ENCODE measurements around the gene LRIT1. TPM values are rescaled to one million over a fixed set of nuclear protein-coding genes. Genes with fewer than 3 reads are reported as not detected.

LRIT1 gene
- total RNA-seq, 2 experiments from 2014 or later, result not detected

DNA sequence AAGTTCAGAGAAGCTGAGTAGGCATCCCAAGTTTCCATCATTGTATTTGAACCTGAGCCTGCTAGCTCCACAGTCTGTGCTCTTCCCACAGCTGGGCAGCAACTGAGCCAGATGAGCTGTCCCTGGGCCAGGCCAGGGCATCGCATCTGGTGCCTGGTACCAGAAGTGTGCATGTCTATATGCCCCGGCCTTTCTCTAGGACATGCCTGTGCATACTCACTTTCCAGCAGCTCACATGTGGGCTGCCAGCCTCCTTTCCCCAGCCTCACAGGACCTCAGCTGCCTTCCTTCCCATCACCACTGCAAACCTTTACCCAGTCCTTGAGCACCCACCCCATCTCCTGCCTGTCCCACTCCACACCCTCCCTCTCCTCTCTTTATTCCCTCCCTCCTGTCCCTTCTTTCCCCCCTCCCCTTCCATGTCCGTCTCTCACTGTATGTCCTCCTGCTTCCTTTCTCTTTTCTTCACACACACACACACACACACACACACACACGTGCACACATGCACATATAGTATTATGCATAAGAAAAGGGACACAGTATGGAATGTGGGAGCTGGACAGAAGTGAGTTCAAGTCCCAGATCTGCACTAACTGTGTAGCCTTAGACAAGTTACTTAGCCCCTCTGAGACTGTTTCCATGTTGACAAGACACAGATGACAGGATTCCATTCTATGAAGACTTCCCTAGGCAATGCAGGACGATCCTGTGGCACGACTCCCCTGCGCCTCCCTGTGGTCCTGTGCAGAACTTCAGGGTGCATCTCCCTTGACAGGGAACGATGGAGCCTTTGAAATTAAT lies 36.1 kb downstream of the LRIT1 start:
- no peak overlapping the region for H3K27ac Mint-ChIP-seq
- H3K9me3 Mint-ChIP-seq, result no peaks in the 10 kb centered on the region
- POLR2A ChIA-PET, result no interaction called here

DNA sequence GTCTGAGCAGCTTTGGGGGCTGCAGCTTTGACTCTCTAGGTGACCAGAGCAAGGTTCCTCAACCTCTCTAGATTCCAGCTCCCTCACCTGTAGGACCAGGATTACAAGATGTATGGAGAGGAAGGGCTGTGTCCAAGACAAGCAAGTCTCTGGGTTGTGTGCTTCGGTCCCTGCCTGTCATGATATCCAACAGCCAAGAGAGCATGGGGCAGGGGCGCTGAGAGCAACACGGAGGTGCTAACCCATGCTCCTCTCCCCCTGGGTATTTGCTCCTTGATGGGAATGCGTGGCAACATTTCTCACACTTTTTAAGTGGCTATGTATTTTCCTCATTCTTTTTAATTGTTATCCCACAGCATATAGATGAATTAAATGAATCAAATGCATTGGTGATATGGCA lies 36.7 kb downstream of the LRIT1 start:
- Mint-ChIP-seq H3K27ac (no peak overlapping the region), H3K4me1 (peaks cover 2% of the 10 kb centered on the region), H3K27me3 (peaks cover 7% of the 10 kb centered on the region), H3K9me3 (no peaks in the 10 kb centered on the region), H3K36me3 (ENCODE audit: low read depth) (no peaks in the 10 kb centered on the region), H3K4me3 (no peak overlapping the region)
- ChIA-PET POLR2A (no interaction called here), CTCF (interaction anchor here (0.8 to 1.2 kb wide), 3 partner anchors 10 to 60 kb away, joined by 3 to 4 read pairs (median 3); no protein-coding TSS in a partner anchor)
- DNase-seq, result no peak

More for the DNA sequence above, 36.1 kb downstream of the LRIT1 start:
- no peaks in the 10 kb centered on the region for H3K36me3 Mint-ChIP-seq (ENCODE audit: low read depth)
- no peak overlapping the region for H3K4me3 Mint-ChIP-seq
- peaks cover 2% of the 10 kb centered on the region for H3K4me1 Mint-ChIP-seq
- CTCF ChIA-PET, result interaction anchor here (0.8 to 1.6 kb wide), 4 partner anchors 9 to 60 kb away, joined by 3 to 8 read pairs (median 4); no protein-coding TSS in a partner anchor
- H3K27me3 Mint-ChIP-seq, result peaks cover 7% of the 10 kb centered on the region
- DNase-seq, result peak; percentile 73

DNA sequence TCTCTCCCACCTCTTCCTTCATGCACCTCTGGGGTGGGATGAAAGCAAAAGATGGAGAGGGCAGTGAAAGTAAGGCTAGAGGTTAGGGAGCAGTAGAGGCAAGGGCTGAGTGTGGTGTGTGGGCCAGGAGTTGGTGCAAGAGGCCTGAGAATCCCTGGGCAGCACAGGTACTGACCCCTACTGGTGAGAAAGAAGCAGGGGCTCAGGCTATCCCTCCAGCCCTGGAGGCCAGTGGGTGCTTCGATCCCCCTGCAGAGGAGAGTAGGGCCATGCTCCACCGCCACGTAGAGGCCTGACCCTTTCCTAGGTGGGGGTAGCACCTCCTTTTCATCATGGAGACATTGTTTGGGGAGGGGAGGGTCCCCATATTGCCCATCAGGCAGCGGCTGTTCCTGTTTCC lies 37.2 kb downstream of the LRIT1 start:
- ChIA-PET POLR2A (no interaction called here), CTCF (interaction anchor here (1.0 to 1.2 kb wide), 2 partner anchors 47 to 186 kb away, joined by 3 to 4 read pairs; no protein-coding TSS in a partner anchor)
- no peaks in the 10 kb centered on the region for H3K36me3 Mint-ChIP-seq (ENCODE audit: low read depth)
- H3K4me3 Mint-ChIP-seq, result no peak overlapping the region
- no peaks in the 10 kb centered on the region for H3K9me3 Mint-ChIP-seq
- H3K4me1 Mint-ChIP-seq, result peaks cover 2% of the 10 kb centered on the region
- DNase-seq, result no peak
- peaks cover 7% of the 10 kb centered on the region for H3K27me3 Mint-ChIP-seq
- H3K27ac Mint-ChIP-seq, result no peak overlapping the region

- ChIA-PET POLR2A (no interaction called here), CTCF (interaction anchor here (0.6 to 0.8 kb wide), 3 partner anchors 43 to 1304 kb away, joined by 3 read pairs; no protein-coding TSS in a partner anchor)
- no peak for DNase-seq
- no peak overlapping the region for H3K27ac Mint-ChIP-seq
- no peak overlapping the region for H3K4me3 Mint-ChIP-seq
- no peaks in the 10 kb centered on the region for H3K36me3 Mint-ChIP-seq (ENCODE audit: low read depth)
- peaks cover 2% of the 10 kb centered on the region for H3K4me1 Mint-ChIP-seq
- H3K9me3 Mint-ChIP-seq, result no peaks in the 10 kb centered on the region
- peaks cover 12% of the 10 kb centered on the region for H3K27me3 Mint-ChIP-seq
Measured at GRCh38 chr10:84202349-84202748, 39.0 kb downstream of the LRIT1 start.

GRCh38 chr10:84201682-84202081 lies 39.7 kb downstream of the LRIT1 start:
- no peak for DNase-seq
- Mint-ChIP-seq H3K36me3 (ENCODE audit: low read depth) (no peaks in the 10 kb centered on the region), H3K4me3 (no peak overlapping the region), H3K9me3 (no peaks in the 10 kb centered on the region), H3K4me1 (peaks cover 2% of the 10 kb centered on the region), H3K27ac (no peak overlapping the region), H3K27me3 (peaks cover 8% of the 10 kb centered on the region)
- ChIA-PET POLR2A (interaction anchor here (0.6 kb wide), 1 partner anchor 65 kb away, joined by 4 read pairs; no protein-coding TSS in a partner anchor), CTCF (no interaction called here)

DNA sequence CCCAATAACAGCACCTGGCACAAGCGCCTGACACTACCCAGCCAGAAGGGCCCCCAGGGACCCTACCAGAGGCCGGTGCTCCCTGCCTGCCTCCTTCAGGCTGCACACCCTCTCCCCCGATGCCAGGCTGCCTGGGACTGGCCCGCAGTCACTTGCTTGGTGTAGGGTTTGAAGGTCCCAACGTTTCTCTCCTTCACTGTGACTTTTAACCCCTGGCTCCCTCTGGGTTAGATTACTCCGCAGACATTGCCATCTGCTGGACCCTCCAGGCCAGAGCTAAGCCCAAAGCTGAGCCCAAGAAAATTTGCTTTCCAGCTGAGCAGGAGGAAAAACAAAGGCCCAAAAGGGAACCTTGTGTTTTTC lies 40.1 kb downstream of the LRIT1 start:
- ChIA-PET CTCF (no interaction called here), POLR2A (interaction anchor here (0.6 kb wide), 1 partner anchor 65 kb away, joined by 4 read pairs; no protein-coding TSS in a partner anchor)
- Mint-ChIP-seq H3K27me3 (peaks cover 12% of the 10 kb centered on the region), H3K36me3 (ENCODE audit: low read depth) (no peaks in the 10 kb centered on the region), H3K9me3 (no peaks in the 10 kb centered on the region), H3K4me1 (peaks cover 2% of the 10 kb centered on the region), H3K27ac (no peak overlapping the region), H3K4me3 (no peak overlapping the region)
- no peak for DNase-seq

- DNase-seq, result no peak
- Mint-ChIP-seq H3K4me3 (no peak overlapping the region), H3K36me3 (ENCODE audit: low read depth) (no peaks in the 10 kb centered on the region), H3K27ac (no peak overlapping the region), H3K9me3 (no peaks in the 10 kb centered on the region), H3K27me3 (peaks cover 17% of the 10 kb centered on the region), H3K4me1 (peaks cover 2% of the 10 kb centered on the region)
- ChIA-PET POLR2A (no interaction called here), CTCF (no interaction called here)
Measured at GRCh38 chr10:84200537-84201243, 40.7 kb downstream of the LRIT1 start.

DNA sequence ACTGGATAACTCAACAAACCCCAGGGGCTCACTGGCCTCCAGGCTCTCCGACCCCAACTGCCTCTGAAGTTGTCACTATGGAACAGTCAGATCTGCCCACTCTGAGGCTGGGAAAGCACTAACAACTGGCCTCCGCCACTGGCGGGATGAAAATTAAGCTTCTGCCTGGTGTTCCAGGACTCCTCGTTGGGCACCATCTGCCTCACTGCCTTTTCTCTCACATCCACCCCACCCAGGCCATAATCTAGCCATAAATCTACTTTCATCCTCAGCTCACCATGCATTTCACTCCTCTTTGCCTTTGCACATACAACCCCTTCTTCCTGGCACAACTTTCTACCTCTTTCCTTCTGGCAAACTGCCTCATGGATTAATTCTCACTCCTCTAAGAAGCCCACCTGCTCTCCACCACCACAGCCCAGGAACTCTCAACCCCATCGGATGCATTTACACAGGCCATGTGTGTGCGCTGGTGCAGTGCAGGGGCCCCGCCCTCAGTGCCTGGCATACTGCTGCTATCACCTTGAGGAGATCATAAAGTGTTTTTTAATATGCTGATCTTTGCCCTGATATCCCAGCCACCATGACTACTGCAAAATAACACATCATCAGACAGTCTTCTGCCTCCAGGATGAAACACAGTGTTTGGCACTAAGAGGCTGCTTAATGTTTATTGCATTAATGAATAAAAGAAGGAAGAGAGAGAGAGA lies 43.0 kb downstream of the LRIT1 start:
- no peak for DNase-seq
- ChIA-PET POLR2A (no interaction called here), CTCF (interaction anchor here (1.5 kb wide), 1 partner anchor 50 kb away, joined by 3 read pairs; no protein-coding TSS in a partner anchor)
- H3K4me1 Mint-ChIP-seq, result no peaks in the 10 kb centered on the region
- no peak overlapping the region for H3K27ac Mint-ChIP-seq
- H3K4me3 Mint-ChIP-seq, result no peak overlapping the region
- peaks cover 34% of the 10 kb centered on the region for H3K27me3 Mint-ChIP-seq
- H3K9me3 Mint-ChIP-seq, result no peaks in the 10 kb centered on the region
- no peaks in the 10 kb centered on the region for H3K36me3 Mint-ChIP-seq (ENCODE audit: low read depth)

DNA sequence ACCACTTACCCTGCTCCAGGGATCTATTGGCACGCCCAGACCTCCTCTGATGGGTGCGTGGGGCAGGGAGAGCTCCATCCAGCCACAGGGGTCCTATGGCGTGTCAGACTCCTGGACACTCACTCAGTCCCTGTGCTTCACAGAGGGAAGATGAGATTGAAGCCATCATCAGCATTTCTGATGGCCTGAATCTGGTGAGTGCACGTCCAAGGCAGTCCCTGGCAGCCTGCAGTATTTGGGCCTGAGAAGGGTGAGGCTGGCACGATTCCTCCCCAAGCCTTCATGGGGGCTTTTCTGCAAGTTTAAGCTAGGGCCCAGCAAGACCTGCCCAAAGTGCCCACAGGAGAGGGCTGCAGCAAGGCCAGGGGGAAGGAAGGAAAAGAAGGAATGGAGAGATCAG lies 43.7 kb downstream of the LRIT1 start:
- H3K27ac Mint-ChIP-seq, result no peak overlapping the region
- no peaks in the 10 kb centered on the region for H3K36me3 Mint-ChIP-seq (ENCODE audit: low read depth)
- no peak for DNase-seq
- ChIA-PET POLR2A (no interaction called here), CTCF (interaction anchor here (1.5 kb wide), 1 partner anchor 49 kb away, joined by 3 read pairs; no protein-coding TSS in a partner anchor)
- H3K27me3 Mint-ChIP-seq, result peaks cover 41% of the 10 kb centered on the region
- no peaks in the 10 kb centered on the region for H3K9me3 Mint-ChIP-seq
- no peak overlapping the region for H3K4me3 Mint-ChIP-seq
- H3K4me1 Mint-ChIP-seq, result no peaks in the 10 kb centered on the region

- no peaks in the 10 kb centered on the region for H3K4me1 Mint-ChIP-seq
- peaks cover 41% of the 10 kb centered on the region for H3K27me3 Mint-ChIP-seq
- ChIA-PET CTCF (interaction anchor here (1.5 kb wide), 1 partner anchor 49 kb away, joined by 3 read pairs; no protein-coding TSS in a partner anchor), POLR2A (no interaction called here)
- H3K4me3 Mint-ChIP-seq, result no peak overlapping the region
- no peak overlapping the region for H3K27ac Mint-ChIP-seq
- no peaks in the 10 kb centered on the region for H3K36me3 Mint-ChIP-seq (ENCODE audit: low read depth)
- no peak for DNase-seq
- no peaks in the 10 kb centered on the region for H3K9me3 Mint-ChIP-seq
Measured at GRCh38 chr10:84196941-84197340, 44.4 kb downstream of the LRIT1 start.

DNA sequence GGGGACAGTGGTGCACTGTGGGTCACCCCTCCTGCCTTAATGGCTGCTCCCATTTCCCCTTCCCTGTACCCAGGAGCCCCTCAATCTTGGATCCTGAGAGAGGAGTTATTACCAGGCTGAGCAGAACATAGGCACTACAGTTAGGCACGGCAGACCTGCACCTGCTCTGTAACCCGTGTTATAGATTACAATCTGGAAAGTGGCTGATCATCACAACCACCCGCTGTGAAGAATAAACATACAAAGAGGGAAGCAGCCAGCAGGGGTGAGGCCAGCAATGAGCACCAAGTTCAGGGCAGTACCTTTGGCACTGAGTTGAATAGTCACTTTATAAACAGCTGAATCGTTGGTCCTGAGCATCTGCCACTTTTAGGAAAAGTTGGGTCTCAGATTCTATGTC lies 45.3 kb downstream of the LRIT1 start:
- Mint-ChIP-seq H3K36me3 (ENCODE audit: low read depth) (no peaks in the 10 kb centered on the region), H3K4me3 (no peak overlapping the region), H3K27me3 (peaks cover 44% of the 10 kb centered on the region), H3K9me3 (no peaks in the 10 kb centered on the region), H3K27ac (no peak overlapping the region), H3K4me1 (peaks cover 5% of the 10 kb centered on the region)
- CTCF ChIA-PET, result interaction anchor here (1.0 kb wide), 1 partner anchor 48 kb away, joined by 3 read pairs; no protein-coding TSS in a partner anchor
- DNase-seq, result no peak
- POLR2A ChIA-PET, result no interaction called here

- ChIA-PET POLR2A (no interaction called here), CTCF (interaction anchor here (0.6 to 1.0 kb wide), 3 partner anchors 13 to 47 kb away, joined by 3 to 4 read pairs (median 3); no protein-coding TSS in a partner anchor)
- no peak overlapping the region for H3K27ac Mint-ChIP-seq
- DNase-seq, result no peak
- H3K27me3 Mint-ChIP-seq, result peaks cover 44% of the 10 kb centered on the region
- no peaks in the 10 kb centered on the region for H3K9me3 Mint-ChIP-seq
- peak overlapping the region; percentile 20 for H3K4me3 Mint-ChIP-seq
- no peaks in the 10 kb centered on the region for H3K36me3 Mint-ChIP-seq (ENCODE audit: low read depth)
- peaks cover 14% of the 10 kb centered on the region for H3K4me1 Mint-ChIP-seq
Measured at GRCh38 chr10:84195044-84195830, 46.1 kb downstream of the LRIT1 start.
